Measurements from ENCODE around the gene ZNF385D. TPM values are rescaled to one million over a fixed set of nuclear protein-coding genes. Genes with fewer than 3 reads are reported as not detected.

The ZNF385D gene, protein sequence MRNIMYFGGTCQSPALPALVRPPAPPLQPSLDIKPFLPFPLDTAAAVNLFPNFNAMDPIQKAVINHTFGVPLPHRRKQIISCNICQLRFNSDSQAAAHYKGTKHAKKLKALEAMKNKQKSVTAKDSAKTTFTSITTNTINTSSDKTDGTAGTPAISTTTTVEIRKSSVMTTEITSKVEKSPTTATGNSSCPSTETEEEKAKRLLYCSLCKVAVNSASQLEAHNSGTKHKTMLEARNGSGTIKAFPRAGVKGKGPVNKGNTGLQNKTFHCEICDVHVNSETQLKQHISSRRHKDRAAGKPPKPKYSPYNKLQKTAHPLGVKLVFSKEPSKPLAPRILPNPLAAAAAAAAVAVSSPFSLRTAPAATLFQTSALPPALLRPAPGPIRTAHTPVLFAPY
- 23.2 TPM for polyA plus RNA-seq (2013)

DNA sequence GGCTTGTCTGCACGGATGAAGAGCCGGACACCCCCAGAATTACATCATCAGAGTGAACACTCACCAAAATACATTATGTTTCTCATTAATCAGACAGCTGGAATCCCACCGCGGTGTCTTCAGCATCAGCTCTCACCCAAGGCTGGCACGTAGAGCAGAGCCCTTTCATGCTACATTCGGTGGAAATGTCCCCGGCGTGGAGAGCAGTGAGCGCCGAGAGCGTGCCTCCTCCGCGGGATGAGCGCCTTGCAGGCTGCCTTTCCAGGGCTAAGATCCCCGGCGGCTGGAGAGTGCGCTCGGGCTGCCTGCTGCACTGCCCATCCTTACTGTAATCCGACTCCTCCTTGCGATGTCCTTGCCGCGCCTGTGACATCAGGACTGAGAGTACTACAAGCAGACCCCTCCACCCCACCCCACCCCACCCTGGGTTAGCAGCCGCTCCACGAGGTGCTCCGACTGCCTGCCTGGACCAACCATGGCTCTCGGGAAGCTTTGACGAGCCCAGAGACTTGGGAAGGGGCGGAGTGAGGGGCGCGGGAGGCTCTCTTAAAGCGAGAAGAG, at the start of gene ZNF385D:
Gene ZNF385D (minus strand): TSS at position 380 of the 561 bp plus-strand sequence. CDS start 294 bp downstream, at position 86.
- Histone ChIP-seq H3K27ac (ENCODE audit: insufficient read depth in 1 of 2, low read depth in 1 of 2, low read length in 2 of 2, poor library complexity in 1 of 2, severe bottlenecking in 2 of 2) (no peak within 1 kb of the TSS), H3K36me3 (ENCODE audit: control insufficient read depth in 4 of 4, insufficient read depth in 4 of 4, low read length in 3 of 4) (no peaks in the 10 kb centered on the region), H3K27me3 (replicated peaks in 2 of 5; ENCODE audit: control insufficient read depth in 4 of 5, insufficient read depth in 5 of 5, low read length in 4 of 5) (peaks cover 0 to 23% (median 12%) of the 10 kb centered on the region in 5 experiments), H3K4me3 (ENCODE audit: control insufficient read depth in 1 of 7, extremely low read depth in 1 of 7, insufficient read depth in 4 of 7, low read depth in 2 of 7, low read length in 6 of 7) (peak within 1 kb of the TSS in 4 of 7 experiments; percentile 29 to 66 (median 50)), H3K4me1 (ENCODE audit: control extremely low read depth in 1 of 4, control insufficient read depth in 4 of 4, insufficient read depth in 4 of 4, low read length in 3 of 4) (peaks cover 0 to 20% (median 8%) of the 10 kb centered on the region in 4 experiments), H3K9me3 (ENCODE audit: control extremely low read depth in 1 of 5, control insufficient read depth in 4 of 5, insufficient read depth in 2 of 5, low read depth in 1 of 5, low read length in 4 of 5) (no peaks in the 10 kb centered on the region)
- peak in 2 of 3 donors; percentile 23 to 44 for DNase-seq
- POLR2A ChIA-PET = interaction anchor here (0.5 kb wide), 1 partner anchor 50 kb away, joined by 3 read pairs; no protein-coding TSS in a partner anchor
- CTCF ChIA-PET = interaction anchor here (1.1 to 1.4 kb wide), 4 partner anchors 9 to 145 kb away, joined by 3 read pairs; no protein-coding TSS in a partner anchor
- WGBS (ENCODE audit: insufficient coverage) = 7% methylated on average over 18 of the region's 31 CpGs

- H3K4me3 ChIP-seq (ENCODE audit: control insufficient read depth in 1 of 7, extremely low read depth in 1 of 7, insufficient read depth in 4 of 7, low read depth in 2 of 7, low read length in 6 of 7) = no peak overlapping the region
- no peaks in the 10 kb centered on the region for H3K4me1 ChIP-seq (ENCODE audit: control extremely low read depth in 1 of 4, control insufficient read depth in 4 of 4, insufficient read depth in 4 of 4, low read length in 3 of 4)
- no peak for DNase-seq
- H3K27me3 ChIP-seq (replicated peaks in 2 of 5; ENCODE audit: control insufficient read depth in 4 of 5, insufficient read depth in 5 of 5, low read length in 4 of 5) = no peaks in the 10 kb centered on the region
- no peak overlapping the region for H3K27ac ChIP-seq (ENCODE audit: insufficient read depth in 1 of 2, low read depth in 1 of 2, low read length in 2 of 2, poor library complexity in 1 of 2, severe bottlenecking in 2 of 2)
- CTCF ChIA-PET = no interaction called here
- POLR2A ChIA-PET = no interaction called here
- peaks cover 0 to 16% (median 0%) of the 10 kb centered on the region in 5 experiments for H3K9me3 ChIP-seq (ENCODE audit: control extremely low read depth in 1 of 5, control insufficient read depth in 4 of 5, insufficient read depth in 2 of 5, low read depth in 1 of 5, low read length in 4 of 5)
- H3K36me3 ChIP-seq (ENCODE audit: control insufficient read depth in 4 of 4, insufficient read depth in 4 of 4, low read length in 3 of 4) = peaks cover 0 to 4% (median 0%) of the 10 kb centered on the region in 4 experiments
- WGBS (ENCODE audit: insufficient coverage) = 96% methylated on average over 7 of the region's 9 CpGs
These were observed 47.5 kb upstream of the ZNF385D start for GRCh38 chr3:21798356-21799088.

- ChIA-PET CTCF (no interaction called here), POLR2A (no interaction called here)
- no peaks in the 10 kb centered on the region for H3K36me3 ChIP-seq (ENCODE audit: control insufficient read depth in 4 of 4, insufficient read depth in 4 of 4, low read length in 3 of 4)
- H3K27me3 ChIP-seq (replicated peaks in 2 of 5; ENCODE audit: control insufficient read depth in 4 of 5, insufficient read depth in 5 of 5, low read length in 4 of 5) = no peaks in the 10 kb centered on the region
- no peak for DNase-seq
- H3K4me3 ChIP-seq (ENCODE audit: control insufficient read depth in 1 of 7, extremely low read depth in 1 of 7, insufficient read depth in 4 of 7, low read depth in 2 of 7, low read length in 6 of 7) = no peak overlapping the region
- no peak overlapping the region for H3K27ac ChIP-seq (ENCODE audit: insufficient read depth in 1 of 2, low read depth in 1 of 2, low read length in 2 of 2, poor library complexity in 1 of 2, severe bottlenecking in 2 of 2)
- H3K9me3 ChIP-seq (ENCODE audit: control extremely low read depth in 1 of 5, control insufficient read depth in 4 of 5, insufficient read depth in 2 of 5, low read depth in 1 of 5, low read length in 4 of 5) = peaks cover 0 to 11% (median 0%) of the 10 kb centered on the region in 5 experiments
- 50% methylated on average over 1 of the region's 2 CpGs for WGBS (ENCODE audit: insufficient coverage)
- H3K4me1 ChIP-seq (ENCODE audit: control extremely low read depth in 1 of 4, control insufficient read depth in 4 of 4, insufficient read depth in 4 of 4, low read length in 3 of 4) = peaks cover 0 to 5% (median 0%) of the 10 kb centered on the region in 4 experiments
These were observed 44.9 kb upstream of the ZNF385D start for GRCh38 chr3:21795921-21796320.

GRCh38 chr3:21795152-21795837, 44.3 kb upstream of the ZNF385D start:
- POLR2A ChIA-PET = no interaction called here
- no peaks in the 10 kb centered on the region for H3K36me3 ChIP-seq (ENCODE audit: control insufficient read depth in 4 of 4, insufficient read depth in 4 of 4, low read length in 3 of 4)
- WGBS (ENCODE audit: insufficient coverage) = 85% methylated on average over 5 of the region's 5 CpGs

GRCh38 chr3:21794291-21794690, 43.3 kb upstream of the ZNF385D start:
- H3K27me3 ChIP-seq (replicated peaks in 2 of 5; ENCODE audit: control insufficient read depth in 4 of 5, insufficient read depth in 5 of 5, low read length in 4 of 5) = no peaks in the 10 kb centered on the region
- H3K4me3 ChIP-seq (ENCODE audit: control insufficient read depth in 1 of 7, extremely low read depth in 1 of 7, insufficient read depth in 4 of 7, low read depth in 2 of 7, low read length in 6 of 7) = no peak overlapping the region
- WGBS (ENCODE audit: insufficient coverage) = 49% methylated on average over 2 of the region's 2 CpGs
- CTCF ChIA-PET = interaction anchor here (1.2 kb wide), 1 partner anchor 13 kb away, joined by 3 read pairs; no protein-coding TSS in a partner anchor
- peaks cover 0 to 5% (median 0%) of the 10 kb centered on the region in 4 experiments for H3K4me1 ChIP-seq (ENCODE audit: control extremely low read depth in 1 of 4, control insufficient read depth in 4 of 4, insufficient read depth in 4 of 4, low read length in 3 of 4)
- H3K27ac ChIP-seq (ENCODE audit: insufficient read depth in 1 of 2, low read depth in 1 of 2, low read length in 2 of 2, poor library complexity in 1 of 2, severe bottlenecking in 2 of 2) = no peak overlapping the region
- POLR2A ChIA-PET = no interaction called here
- no peaks in the 10 kb centered on the region for H3K36me3 ChIP-seq (ENCODE audit: control insufficient read depth in 4 of 4, insufficient read depth in 4 of 4, low read length in 3 of 4)
- H3K9me3 ChIP-seq (ENCODE audit: control extremely low read depth in 1 of 5, control insufficient read depth in 4 of 5, insufficient read depth in 2 of 5, low read depth in 1 of 5, low read length in 4 of 5) = no peaks in the 10 kb centered on the region
- peak; percentile 9 to 83 (median 68) for DNase-seq

More at GRCh38 chr3:21795152-21795837, 44.3 kb upstream of the ZNF385D start:
- Histone ChIP-seq H3K27ac (ENCODE audit: insufficient read depth in 1 of 2, low read depth in 1 of 2, low read length in 2 of 2, poor library complexity in 1 of 2, severe bottlenecking in 2 of 2) (no peak overlapping the region), H3K4me3 (ENCODE audit: control insufficient read depth in 1 of 7, extremely low read depth in 1 of 7, insufficient read depth in 4 of 7, low read depth in 2 of 7, low read length in 6 of 7) (no peak overlapping the region), H3K4me1 (ENCODE audit: control extremely low read depth in 1 of 4, control insufficient read depth in 4 of 4, insufficient read depth in 4 of 4, low read length in 3 of 4) (peaks cover 0 to 5% (median 0%) of the 10 kb centered on the region in 4 experiments), H3K9me3 (ENCODE audit: control extremely low read depth in 1 of 5, control insufficient read depth in 4 of 5, insufficient read depth in 2 of 5, low read depth in 1 of 5, low read length in 4 of 5) (peaks cover 0 to 6% (median 0%) of the 10 kb centered on the region in 5 experiments), H3K27me3 (replicated peaks in 2 of 5; ENCODE audit: control insufficient read depth in 4 of 5, insufficient read depth in 5 of 5, low read length in 4 of 5) (no peaks in the 10 kb centered on the region)
- no peak for DNase-seq
- CTCF ChIA-PET = interaction anchor here (1.2 kb wide), 1 partner anchor 14 kb away, joined by 3 read pairs; no protein-coding TSS in a partner anchor

- Histone ChIP-seq H3K27ac (ENCODE audit: insufficient read depth in 1 of 2, low read depth in 1 of 2, low read length in 2 of 2, poor library complexity in 1 of 2, severe bottlenecking in 2 of 2) (no peak overlapping the region), H3K36me3 (ENCODE audit: control insufficient read depth in 4 of 4, insufficient read depth in 4 of 4, low read length in 3 of 4) (no peaks in the 10 kb centered on the region), H3K9me3 (ENCODE audit: control extremely low read depth in 1 of 5, control insufficient read depth in 4 of 5, insufficient read depth in 2 of 5, low read depth in 1 of 5, low read length in 4 of 5) (no peaks in the 10 kb centered on the region), H3K27me3 (replicated peaks in 2 of 5; ENCODE audit: control insufficient read depth in 4 of 5, insufficient read depth in 5 of 5, low read length in 4 of 5) (no peaks in the 10 kb centered on the region), H3K4me3 (ENCODE audit: control insufficient read depth in 1 of 7, extremely low read depth in 1 of 7, insufficient read depth in 4 of 7, low read depth in 2 of 7, low read length in 6 of 7) (no peak overlapping the region), H3K4me1 (ENCODE audit: control extremely low read depth in 1 of 4, control insufficient read depth in 4 of 4, insufficient read depth in 4 of 4, low read length in 3 of 4) (peaks cover 0 to 5% (median 0%) of the 10 kb centered on the region in 4 experiments)
- WGBS (ENCODE audit: insufficient coverage) = 100% methylated on average over 1 of the region's 1 CpG
- peak; percentile 22 to 84 (median 77) for DNase-seq
- ChIA-PET CTCF (no interaction called here), POLR2A (no interaction called here)
These were observed 41.2 kb upstream of the ZNF385D start for GRCh38 chr3:21792176-21792575.

Data from common myeloid progenitor, CD34-positive (primary cell).